Brain pericyte (primary cell): ENCODE data around the gene MNX1.

Experiments used
- DNase-seq: peaks from one replicate; pipeline ENCODE4 v3.0.0-alpha.2; 2012; ENCODE audit warnings: low read depth, low spot score

MNX1 gene

DNA sequence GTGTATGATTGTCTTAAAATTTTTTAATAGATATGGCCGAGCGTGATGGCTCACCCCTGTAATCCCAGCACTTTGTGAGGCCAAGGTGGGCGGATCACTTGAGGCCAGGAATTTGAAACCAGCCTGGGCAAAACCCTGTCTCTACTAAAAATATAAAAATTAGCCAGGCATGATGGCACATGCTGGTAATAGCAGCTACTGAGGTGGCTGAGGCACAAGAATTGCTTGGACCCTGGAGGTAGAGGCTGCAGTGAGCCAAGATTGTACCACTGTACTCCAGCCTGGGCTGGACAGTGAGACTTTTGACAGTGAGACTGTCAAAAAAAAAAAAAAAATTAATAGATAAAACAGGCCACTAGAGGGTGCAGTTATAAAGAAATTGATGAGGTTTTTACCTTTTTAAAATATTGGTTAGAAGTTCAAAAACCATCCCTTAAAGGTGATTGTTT is 40.5 kb downstream of the MNX1 start:
- no peak for DNase-seq

DNA sequence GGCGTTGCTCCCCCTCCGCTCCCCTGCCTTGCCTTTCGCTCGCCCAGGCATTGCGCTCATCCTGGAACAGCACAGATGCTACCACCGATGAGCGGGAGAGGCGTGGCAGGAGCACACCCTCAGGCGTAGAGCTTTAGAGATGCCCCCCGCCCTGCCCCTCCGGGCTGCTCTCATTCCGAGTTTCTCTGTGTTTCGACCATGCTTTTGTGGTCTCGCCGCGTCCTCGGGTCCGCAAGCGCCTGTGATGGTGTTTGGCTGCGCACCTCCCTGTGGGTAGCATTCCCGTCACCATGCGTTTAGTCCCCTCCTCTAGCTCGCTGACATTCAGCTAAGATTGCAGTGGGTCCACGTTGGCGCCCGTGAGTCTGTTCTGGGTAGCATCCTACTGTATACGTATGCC is 42.3 kb downstream of the MNX1 start:
- no peak for DNase-seq

GRCh38 chr7:156966387-156966786 is 44.1 kb downstream of the MNX1 start:
- DNase-seq = no peak

DNA sequence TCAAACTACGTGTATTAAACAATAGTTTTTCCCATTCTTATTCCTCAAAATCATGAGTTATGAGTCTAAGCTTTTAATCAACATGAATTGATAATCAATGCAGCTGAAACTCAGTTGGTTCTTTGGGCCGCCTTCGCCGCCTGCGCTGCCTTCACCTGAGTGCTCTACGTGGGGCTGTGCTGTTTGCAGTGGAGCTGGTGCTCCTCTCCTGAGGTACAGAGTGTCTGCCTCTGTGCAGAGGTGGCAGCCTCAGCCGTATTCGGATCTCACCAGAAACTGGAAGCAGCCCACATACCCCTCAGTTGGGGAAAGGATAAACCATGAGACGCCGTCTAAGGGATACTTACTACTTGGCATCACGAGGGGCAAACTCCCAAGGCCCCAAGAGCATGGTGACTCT is 45.5 kb downstream of the MNX1 start:
- DNase-seq = no peak

DNA sequence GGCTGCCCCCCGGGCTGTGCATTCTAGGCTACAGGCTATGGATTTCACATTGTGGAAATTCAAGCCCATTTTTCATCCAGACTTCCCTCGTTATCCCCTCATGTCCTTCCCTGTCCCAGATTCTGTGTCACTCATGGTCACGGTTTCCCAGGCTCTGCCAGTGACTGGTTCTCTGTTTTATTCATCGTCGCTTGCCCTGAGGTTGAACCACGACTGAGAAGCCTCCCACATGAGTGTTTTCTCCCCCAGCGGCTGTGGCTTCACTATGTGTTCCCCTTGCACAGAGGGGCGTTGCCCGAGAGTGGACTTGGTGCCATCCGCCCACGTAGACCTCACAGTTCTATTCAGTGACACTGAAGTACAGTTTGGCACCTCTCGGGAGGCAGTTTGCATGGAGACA is 47.0 kb downstream of the MNX1 start:
- no peak for DNase-seq

DNA sequence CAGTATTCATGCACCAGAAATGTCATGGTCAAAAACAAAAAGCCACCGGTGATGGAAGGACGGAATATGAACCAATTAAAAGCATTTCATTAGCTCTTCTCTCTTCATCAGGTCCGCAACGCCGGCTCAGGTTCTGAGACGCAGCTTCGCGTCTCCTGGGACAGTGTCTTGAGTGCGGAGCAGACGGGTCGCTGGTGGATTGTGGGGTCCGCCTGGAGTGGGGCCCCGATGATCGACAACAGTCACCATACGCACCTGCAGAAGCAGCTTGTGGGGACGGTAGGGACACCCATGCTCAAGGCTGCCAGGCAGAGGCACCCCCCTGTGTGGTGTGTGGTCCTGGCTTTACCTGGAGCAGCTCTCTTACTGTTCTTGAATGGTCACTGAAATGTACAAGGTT is 47.6 kb downstream of the MNX1 start:
- no peak for DNase-seq

- no peak for DNase-seq
Measured at GRCh38 chr7:156962145-156962544, 48.3 kb downstream of the MNX1 start.

- DNase-seq = no peak
Measured at GRCh38 chr7:156956727-156957126, 53.7 kb downstream of the MNX1 start.

GRCh38 chr7:156954941-156955340 is 55.5 kb downstream of the MNX1 start:
- DNase-seq = no peak
